Left colon (tissue), 2 donors: ENCODE data around the gene TRAF3IP1. TPM values are rescaled to one million over a fixed set of nuclear protein-coding genes. Genes with fewer than 3 reads are reported as not detected.
"Not testable (repeated sequence)": the region's sequence is repeated elsewhere in the genome, so short reads cannot be mapped to it uniquely, and the experiment has no call there.

ENCODE experiments used
- ATAC-seq: fragments of 200-7000 bp; cut with Tn5 transposase; one replicate; pipeline ENCODE4 v1.9.1; 2020; ENCODE audit warnings: mild to moderate bottlenecking, moderate library complexity
- DNase-seq, 2 donors: peaks; one replicate each; pipeline ENCODE4 v3.0.0-alpha.2; 2020
- intact Hi-C, 2 donors: fragments of 100-400 bp; cut with DNase I in 1 of 2; cut with micrococcal nuclease in 1 of 2; formaldehyde crosslinking; loops; one replicate each; pipeline versions ENCODE4 v1.11.2 to v1.14.0; 2022; cut with DNase I, micrococcal nuclease
- total RNA-seq, 2 donors: library from RNA; stranded (reverse); fragmentation: NEBNext Ultra II Directional; extraction: Animal tissue kit (Norgen Biotek cat#: 25700); gene quantifications; one replicate each; pipeline ENCODE4 v1.2.1, GENCODE V29; 2021
- donor health status: DM: no; HTN: no; CAD: no.
- donor health status: DM: yes; HTN: yes; CAD: no.

The TRAF3IP1 gene
- total RNA-seq, 2 donors from 2014 or later: 18.0 to 23.3 TPM

- ATAC-seq (no peak), DNase-seq (no peak)
- intact Hi-C loops: no loop called here
Observed at GRCh38 chr2:238334885-238335284, 14.6 kb downstream of the TRAF3IP1 start.

GRCh38 chr2:238335591-238335990 is 15.3 kb downstream of the TRAF3IP1 start:
- intact Hi-C loops, ATAC-seq, DNase-seq: not testable (repeated sequence)

GRCh38 chr2:238336151-238336550 is 15.8 kb downstream of the TRAF3IP1 start:
- DNase-seq: no peak
- intact Hi-C loops: no loop called here
- ATAC-seq: no peak

GRCh38 chr2:238336793-238337444 is 16.6 kb downstream of the TRAF3IP1 start:
- DNase-seq (no peak), ATAC-seq (no peak)
- intact Hi-C loops: no loop called here

GRCh38 chr2:238337846-238338245 is 17.5 kb downstream of the TRAF3IP1 start:
- DNase-seq: no peak
- no peak for ATAC-seq
- intact Hi-C loops: no loop called here

- intact Hi-C loops: no loop called here
- ATAC-seq: no peak
- no peak for DNase-seq
Observed at GRCh38 chr2:238338710-238339394, 18.5 kb downstream of the TRAF3IP1 start.

- intact Hi-C loops: no loop called here
- ATAC-seq (peak; percentile 84), DNase-seq (peak; percentile 57 to 63)
Observed at GRCh38 chr2:238339395-238339780, 19.1 kb downstream of the TRAF3IP1 start.

DNA sequence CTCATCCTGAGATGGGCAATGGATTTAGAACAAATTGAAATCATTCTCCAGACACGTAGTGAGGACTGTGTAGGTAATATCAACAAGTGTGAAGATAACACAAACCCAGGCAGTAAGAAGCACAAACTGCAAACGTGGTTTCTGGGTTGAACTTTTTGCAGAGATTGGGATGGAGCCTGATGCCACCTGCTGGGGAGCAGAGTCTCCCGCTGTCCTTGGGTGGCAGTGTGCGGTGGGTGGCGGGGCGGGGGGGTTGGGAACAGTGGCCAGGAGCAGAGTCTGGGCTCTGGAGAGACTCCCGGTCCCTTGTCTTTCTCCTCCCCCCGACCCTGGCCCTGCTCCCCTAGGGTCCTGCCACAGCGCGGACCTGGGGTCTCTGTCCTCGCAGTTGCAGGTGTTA is 19.5 kb downstream of the TRAF3IP1 start:
- DNase-seq: peak in 1 of 2 donors; percentile 32
- intact Hi-C loops: no loop called here
- peak; percentile 88 for ATAC-seq

GRCh38 chr2:238341536-238341935 is 21.2 kb downstream of the TRAF3IP1 start:
- intact Hi-C loops: no loop called here
- ATAC-seq: no peak
- no peak for DNase-seq

GRCh38 chr2:238344035-238344434 is 23.7 kb downstream of the TRAF3IP1 start:
- intact Hi-C loops: no loop called here
- ATAC-seq: no peak
- DNase-seq: no peak

DNA sequence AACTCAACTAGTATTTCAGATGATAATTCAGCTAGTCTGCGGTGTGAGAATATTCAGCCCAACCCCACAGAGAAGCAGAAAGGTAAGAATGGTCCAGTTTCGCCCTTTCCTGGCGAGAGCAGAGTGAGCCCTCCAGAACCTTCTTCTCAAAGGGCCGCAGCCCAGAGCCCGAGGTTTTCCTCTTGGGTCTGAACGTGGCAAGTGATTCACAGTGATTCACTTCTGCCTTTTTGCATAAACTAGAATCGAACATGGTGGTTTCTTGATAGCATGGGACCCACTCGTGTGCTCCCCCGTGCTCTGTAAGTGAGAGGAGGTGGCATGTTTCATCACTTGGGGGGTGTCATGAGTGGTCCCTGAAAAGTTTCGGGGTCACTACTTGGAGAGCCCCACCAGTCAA is 24.2 kb downstream of the TRAF3IP1 start:
- DNase-seq (no peak), ATAC-seq (no peak)
- intact Hi-C loops: no loop called here

DNA sequence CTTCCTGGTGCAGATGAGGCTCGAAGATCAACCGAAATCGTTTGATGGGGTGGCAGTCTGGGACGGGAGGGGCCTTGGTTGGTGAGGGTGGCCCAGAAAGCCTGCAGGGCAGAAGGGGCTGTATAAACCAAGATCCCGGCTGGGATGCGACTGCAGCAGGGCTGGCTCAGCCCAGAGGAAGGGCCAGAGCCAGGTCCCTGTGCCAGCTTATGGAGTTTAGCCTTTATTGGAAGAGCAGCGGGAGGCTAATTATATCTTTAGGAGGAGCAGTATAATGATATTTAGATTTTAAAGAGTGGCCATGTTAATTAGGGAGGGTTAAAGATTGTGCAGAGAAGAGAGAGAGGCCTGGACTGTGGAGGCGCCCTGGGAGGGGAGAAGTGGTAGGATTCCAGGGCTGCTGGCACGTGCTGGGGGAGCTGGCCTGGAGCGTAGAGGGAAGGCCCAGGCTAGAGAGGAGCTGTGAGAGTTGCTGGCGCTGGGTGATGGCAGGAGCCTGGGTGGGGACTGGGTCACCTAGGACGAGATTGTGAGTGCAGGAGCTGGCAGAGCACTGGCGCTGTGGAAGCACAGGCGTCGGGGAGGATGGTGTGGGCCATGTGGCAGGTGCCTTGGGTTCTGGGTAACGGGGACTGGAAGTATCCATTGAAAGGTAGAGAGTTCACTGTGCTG is 25.1 kb downstream of the TRAF3IP1 start:
- ATAC-seq (no peak), DNase-seq (no peak)
- intact Hi-C loops: no loop called here

DNA sequence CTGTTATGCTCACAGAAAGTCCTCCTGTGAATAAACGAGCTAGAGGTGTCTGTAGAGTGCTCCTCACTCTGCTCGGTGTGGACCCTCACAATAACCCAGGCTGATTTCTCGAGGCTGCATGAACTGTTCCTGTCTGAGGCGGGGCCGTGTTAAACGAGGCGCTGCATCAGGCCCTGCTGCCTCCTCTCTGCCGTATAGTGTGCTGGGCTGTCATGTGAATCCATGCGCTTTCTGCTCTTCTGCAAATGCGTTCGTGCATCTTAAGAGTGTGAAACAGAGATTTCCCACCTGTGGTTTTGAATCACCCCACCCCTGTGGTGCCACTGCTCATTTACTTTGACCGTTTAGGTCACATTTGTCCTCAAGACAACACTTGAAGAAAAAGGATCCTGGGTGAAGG is 26.2 kb downstream of the TRAF3IP1 start:
- ATAC-seq: no peak
- DNase-seq: no peak

DNA sequence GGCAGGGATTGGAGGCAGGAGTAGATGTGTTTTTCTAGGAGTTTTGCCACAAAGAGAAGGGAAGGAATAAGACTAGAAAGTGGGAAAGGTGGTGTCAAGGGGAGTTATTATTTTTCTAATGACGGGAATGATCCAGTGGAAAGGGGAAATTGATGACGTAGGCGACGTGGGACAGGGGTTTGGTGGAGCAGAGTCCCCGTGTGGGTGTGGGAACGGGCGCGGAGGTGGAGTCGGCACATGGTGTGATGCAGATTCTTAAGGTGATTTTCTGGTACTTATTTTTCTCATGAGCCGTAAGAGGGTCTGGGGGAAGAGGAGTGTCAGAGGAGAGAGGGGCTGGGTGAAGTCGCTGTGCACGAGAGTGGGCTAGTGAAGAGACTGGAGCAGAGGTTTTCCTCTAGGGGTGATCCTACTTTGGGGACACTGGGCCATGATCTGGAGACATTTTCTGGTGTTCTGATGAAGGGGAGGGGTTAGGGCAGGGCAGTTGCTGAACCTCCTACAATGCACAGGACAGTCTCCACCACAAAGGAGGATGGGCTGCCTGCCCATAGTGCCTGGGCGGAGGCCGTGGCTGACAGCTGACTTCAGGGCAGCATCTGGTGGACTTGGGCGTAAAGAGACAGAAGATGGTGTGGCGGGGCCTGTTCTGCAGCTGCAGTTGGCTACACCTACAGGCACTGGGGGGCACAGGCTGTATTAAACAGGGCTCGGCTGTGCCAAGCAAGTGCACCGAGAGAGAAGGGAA is 30.0 kb downstream of the TRAF3IP1 start:
- ATAC-seq (no peak), DNase-seq (no peak)
- intact Hi-C loops: no loop called here

More for the DNA sequence above, 26.2 kb downstream of the TRAF3IP1 start:
- intact Hi-C loops: no loop called here

GRCh38 chr2:238351315-238351714 is 31.0 kb downstream of the TRAF3IP1 start:
- intact Hi-C loops: no loop called here
- DNase-seq (no peak), ATAC-seq (no peak)

GRCh38 chr2:238352361-238352760 is 32.0 kb downstream of the TRAF3IP1 start:
- DNase-seq: no peak
- intact Hi-C loops: no loop called here
- no peak for ATAC-seq

- intact Hi-C loops: no loop called here
Observed at GRCh38 chr2:238358769-238359168, 38.5 kb downstream of the TRAF3IP1 start.

GRCh38 chr2:238359403-238359802 is 39.1 kb downstream of the TRAF3IP1 start:
- ATAC-seq (no peak), DNase-seq (no peak)
- intact Hi-C loops: no loop called here

More at GRCh38 chr2:238358769-238359168, 38.5 kb downstream of the TRAF3IP1 start:
- DNase-seq (no peak), ATAC-seq (no peak)

- ATAC-seq (no peak), DNase-seq (no peak)
- intact Hi-C loops: loop anchor here in 1 of 2 donors (10.0 kb wide), 1 partner anchor 93 kb away; no protein-coding TSS in a partner anchor
Observed at GRCh38 chr2:238361877-238362276, 41.6 kb downstream of the TRAF3IP1 start.
